ENCODE data around the gene ZNF880.

DNA sequence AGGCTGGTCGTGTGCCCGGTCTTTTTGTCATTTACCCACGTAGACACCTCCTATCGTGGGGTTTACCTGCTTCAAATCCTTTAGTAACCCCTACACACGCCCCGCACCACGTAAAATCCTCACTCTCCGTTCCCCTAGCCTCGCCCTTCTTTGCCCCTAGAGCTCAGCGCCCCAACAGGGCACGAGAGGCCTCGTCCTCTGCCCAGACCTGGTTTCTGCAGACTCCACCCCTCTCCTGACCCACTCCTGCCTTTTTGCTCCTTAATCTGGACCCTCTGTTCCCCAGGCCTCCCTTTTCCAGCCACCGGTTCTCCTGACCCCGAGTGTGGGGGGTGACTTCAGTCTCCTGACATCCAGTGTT lies 28.3 kb downstream of the ZNF880 start:
- TF ChIP-seq, protein P1, sequence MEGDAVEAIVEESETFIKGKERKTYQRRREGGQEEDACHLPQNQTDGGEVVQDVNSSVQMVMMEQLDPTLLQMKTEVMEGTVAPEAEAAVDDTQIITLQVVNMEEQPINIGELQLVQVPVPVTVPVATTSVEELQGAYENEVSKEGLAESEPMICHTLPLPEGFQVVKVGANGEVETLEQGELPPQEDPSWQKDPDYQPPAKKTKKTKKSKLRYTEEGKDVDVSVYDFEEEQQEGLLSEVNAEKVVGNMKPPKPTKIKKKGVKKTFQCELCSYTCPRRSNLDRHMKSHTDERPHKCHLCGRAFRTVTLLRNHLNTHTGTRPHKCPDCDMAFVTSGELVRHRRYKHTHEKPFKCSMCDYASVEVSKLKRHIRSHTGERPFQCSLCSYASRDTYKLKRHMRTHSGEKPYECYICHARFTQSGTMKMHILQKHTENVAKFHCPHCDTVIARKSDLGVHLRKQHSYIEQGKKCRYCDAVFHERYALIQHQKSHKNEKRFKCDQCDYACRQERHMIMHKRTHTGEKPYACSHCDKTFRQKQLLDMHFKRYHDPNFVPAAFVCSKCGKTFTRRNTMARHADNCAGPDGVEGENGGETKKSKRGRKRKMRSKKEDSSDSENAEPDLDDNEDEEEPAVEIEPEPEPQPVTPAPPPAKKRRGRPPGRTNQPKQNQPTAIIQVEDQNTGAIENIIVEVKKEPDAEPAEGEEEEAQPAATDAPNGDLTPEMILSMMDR (IDR thresholded peaks at IDR 0.05), result no peak
- no peak for TF ChIP-seq EZH2 (IDR thresholded peaks at IDR 0.05; ENCODE audit: borderline replicate concordance, insufficient read depth, low read depth, low read length, poor library complexity, severe bottlenecking)

Data from B cell (primary cell).